ENCODE measurements around the gene PLPP2.

DNA sequence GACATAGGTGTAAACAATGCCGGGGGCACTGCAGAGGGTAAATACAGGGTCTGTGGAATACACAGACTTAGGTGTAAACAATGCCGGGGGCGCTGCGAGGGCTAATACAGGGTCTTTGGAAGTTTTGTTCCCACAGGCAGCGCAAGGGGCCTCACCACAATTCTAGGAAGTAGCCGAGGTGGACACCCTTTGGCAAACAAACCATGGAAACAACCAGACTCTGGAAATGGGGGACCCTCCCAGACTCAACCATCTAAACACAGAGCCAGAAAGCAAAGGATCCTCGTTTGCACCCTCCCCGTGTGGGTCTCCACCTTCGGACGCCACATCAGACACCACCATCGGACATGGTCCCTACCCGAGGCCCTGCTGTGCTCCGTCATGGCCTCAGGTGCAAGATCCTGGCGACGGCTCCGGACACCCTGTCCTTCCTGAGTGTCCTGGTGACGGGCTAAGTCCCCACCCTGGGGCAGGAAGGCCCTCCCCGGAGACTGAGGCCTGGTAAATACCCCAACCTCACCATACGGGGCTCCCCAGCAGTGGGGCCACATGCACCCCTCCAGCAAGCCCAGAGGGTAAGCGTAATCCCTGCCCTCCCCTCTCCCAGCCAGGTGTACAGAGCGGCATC lies 16.7 kb upstream of the PLPP2 start:
- TF ChIP-seq TAF1 (IDR thresholded peaks at IDR 0.05; ENCODE audit: borderline replicate concordance, insufficient read depth, low read length) (no peak), POLR2AphosphoS5 (IDR thresholded peaks at IDR 0.05; ENCODE audit: low read depth, low read length) (no peak)
